Osteocyte (in vitro differentiated cells): ENCODE measurements around the gene CYTH2. TPM values are rescaled to one million over a fixed set of nuclear protein-coding genes. Genes with fewer than 3 reads are reported as not detected.

Source experiments
- DNase-seq: peaks from one replicate; pipeline ENCODE4 v3.0.0; 2021; ENCODE audit warnings: mixed read lengths; ENCODE audit not compliant: unreplicated experiment; ENCODE audit errors: extremely low spot score
- H3K27ac Mint-ChIP-seq: one replicate; pipeline ENCODE4 v1.8.0; 2021; ENCODE audit warnings: mild to moderate bottlenecking, mixed read lengths; ENCODE audit not compliant: unreplicated experiment
- H3K27me3 Mint-ChIP-seq: one replicate; pipeline ENCODE4 v1.8.0; 2021; ENCODE audit warnings: mixed read lengths; ENCODE audit not compliant: unreplicated experiment
- H3K36me3 Mint-ChIP-seq: one replicate; pipeline ENCODE4 v1.8.0; 2021; ENCODE audit warnings: mixed read lengths; ENCODE audit not compliant: unreplicated experiment
- H3K4me1 Mint-ChIP-seq: one replicate; pipeline ENCODE4 v1.8.0; 2021; ENCODE audit warnings: mixed read lengths; ENCODE audit not compliant: unreplicated experiment
- H3K4me3 Mint-ChIP-seq: one replicate; pipeline ENCODE4 v1.8.0; 2021; ENCODE audit warnings: mild to moderate bottlenecking, moderate library complexity, mixed read lengths; ENCODE audit not compliant: unreplicated experiment
- H3K9me3 Mint-ChIP-seq: one replicate; pipeline ENCODE4 v1.8.0; 2021; ENCODE audit warnings: mixed read lengths; ENCODE audit not compliant: unreplicated experiment
- CTCF ChIP-seq: fragments of 200-600 bp; sonication (generic); IDR thresholded peaks from 2 replicates; pipeline ENCODE4 v1.5.0; 2021; ENCODE audit warnings: antibody characterized with exemption, mild to moderate bottlenecking, moderate library complexity
- total RNA-seq: library from RNA; stranded (reverse); gene quantifications from 2 replicates; pipeline ENCODE4 v1.2.1, GENCODE V29; 2021

CYTH2 gene
- total RNA-seq, 1 donor from 2014 or later: 107 TPM

GRCh38 chr19:48502350-48503018, 33.3 kb downstream of the CYTH2 start:
- no peak for DNase-seq
- H3K27ac Mint-ChIP-seq: no peak overlapping the region
- peaks cover 6% of the 10 kb centered on the region for H3K4me1 Mint-ChIP-seq
- H3K9me3 Mint-ChIP-seq: no peaks in the 10 kb centered on the region
- no peak for TF ChIP-seq CTCF
- no peaks in the 10 kb centered on the region for H3K36me3 Mint-ChIP-seq
- no peak overlapping the region for H3K4me3 Mint-ChIP-seq
- H3K27me3 Mint-ChIP-seq: peaks cover 11% of the 10 kb centered on the region

- no peak for DNase-seq
- peaks cover 8% of the 10 kb centered on the region for H3K4me1 Mint-ChIP-seq
- H3K27me3 Mint-ChIP-seq: peaks cover 9% of the 10 kb centered on the region
- no peak overlapping the region for H3K27ac Mint-ChIP-seq
- H3K36me3 Mint-ChIP-seq: no peaks in the 10 kb centered on the region
- TF ChIP-seq CTCF: peak; percentile 54
- H3K4me3 Mint-ChIP-seq: no peak overlapping the region
- H3K9me3 Mint-ChIP-seq: no peaks in the 10 kb centered on the region
Observed at GRCh38 chr19:48506138-48506733, 37.1 kb downstream of the CYTH2 start.

GRCh38 chr19:48507911-48508439, 38.8 kb downstream of the CYTH2 start:
- no peak for DNase-seq
- no peak overlapping the region for H3K27ac Mint-ChIP-seq
- H3K9me3 Mint-ChIP-seq: no peaks in the 10 kb centered on the region
- no peaks in the 10 kb centered on the region for H3K36me3 Mint-ChIP-seq
- peaks cover 9% of the 10 kb centered on the region for H3K27me3 Mint-ChIP-seq
- H3K4me1 Mint-ChIP-seq: peaks cover 7% of the 10 kb centered on the region
- no peak for TF ChIP-seq CTCF
- no peak overlapping the region for H3K4me3 Mint-ChIP-seq

GRCh38 chr19:48508729-48509411, 39.7 kb downstream of the CYTH2 start:
- no peaks in the 10 kb centered on the region for H3K9me3 Mint-ChIP-seq

More at GRCh38 chr19:48508729-48509411, 39.7 kb downstream of the CYTH2 start:
- DNase-seq: no peak
- Mint-ChIP-seq H3K27me3 (peaks cover 9% of the 10 kb centered on the region), H3K4me1 (peaks cover 9% of the 10 kb centered on the region), H3K27ac (no peak overlapping the region), H3K36me3 (no peaks in the 10 kb centered on the region), H3K4me3 (no peak overlapping the region)
- no peak for TF ChIP-seq CTCF
